Measurements from ENCODE around the gene DCLRE1C. TPM values are rescaled to one million over a fixed set of nuclear protein-coding genes. Genes with fewer than 3 reads are reported as not detected.
"Not testable (repeated sequence)": the region's sequence is repeated elsewhere in the genome, so short reads cannot be mapped to it uniquely, and the experiment has no call there.

The DCLRE1C gene
- total RNA-seq, 2 experiments from 2014 or later: 15.0 to 17.5 TPM

- H3K36me3 Mint-ChIP-seq (ENCODE audit: low read depth): peaks cover 20% of the 10 kb centered on the region
- peak overlapping the region; percentile 96 for H3K4me3 Mint-ChIP-seq
- no peaks in the 10 kb centered on the region for H3K9me3 Mint-ChIP-seq
- H3K27ac Mint-ChIP-seq: no peak overlapping the region
- no peak for ATAC-seq
- TF ChIP-seq, protein P1, sequence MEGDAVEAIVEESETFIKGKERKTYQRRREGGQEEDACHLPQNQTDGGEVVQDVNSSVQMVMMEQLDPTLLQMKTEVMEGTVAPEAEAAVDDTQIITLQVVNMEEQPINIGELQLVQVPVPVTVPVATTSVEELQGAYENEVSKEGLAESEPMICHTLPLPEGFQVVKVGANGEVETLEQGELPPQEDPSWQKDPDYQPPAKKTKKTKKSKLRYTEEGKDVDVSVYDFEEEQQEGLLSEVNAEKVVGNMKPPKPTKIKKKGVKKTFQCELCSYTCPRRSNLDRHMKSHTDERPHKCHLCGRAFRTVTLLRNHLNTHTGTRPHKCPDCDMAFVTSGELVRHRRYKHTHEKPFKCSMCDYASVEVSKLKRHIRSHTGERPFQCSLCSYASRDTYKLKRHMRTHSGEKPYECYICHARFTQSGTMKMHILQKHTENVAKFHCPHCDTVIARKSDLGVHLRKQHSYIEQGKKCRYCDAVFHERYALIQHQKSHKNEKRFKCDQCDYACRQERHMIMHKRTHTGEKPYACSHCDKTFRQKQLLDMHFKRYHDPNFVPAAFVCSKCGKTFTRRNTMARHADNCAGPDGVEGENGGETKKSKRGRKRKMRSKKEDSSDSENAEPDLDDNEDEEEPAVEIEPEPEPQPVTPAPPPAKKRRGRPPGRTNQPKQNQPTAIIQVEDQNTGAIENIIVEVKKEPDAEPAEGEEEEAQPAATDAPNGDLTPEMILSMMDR (IDR thresholded peaks at IDR 0.05): no peak
- peaks cover 37% of the 10 kb centered on the region for H3K4me1 Mint-ChIP-seq (ENCODE audit: low read depth)
- intact Hi-C loops (cut with micrococcal nuclease): no loop called here
- POLR2A ChIA-PET: interaction anchor here (3.8 kb wide), 1 partner anchor 77 kb away, joined by 30 read pairs; the partner anchor contains the start of gene DCLRE1C
- H3K27me3 Mint-ChIP-seq: no peaks in the 10 kb centered on the region
- CTCF ChIA-PET: interaction anchor here (1.0 kb wide), 1 partner anchor 28 kb away, joined by 3 read pairs; no protein-coding TSS in a partner anchor
- DNase-seq: no peak
These were observed 77.1 kb downstream of the DCLRE1C start for GRCh38 chr10:14876764-14877163.

DNA sequence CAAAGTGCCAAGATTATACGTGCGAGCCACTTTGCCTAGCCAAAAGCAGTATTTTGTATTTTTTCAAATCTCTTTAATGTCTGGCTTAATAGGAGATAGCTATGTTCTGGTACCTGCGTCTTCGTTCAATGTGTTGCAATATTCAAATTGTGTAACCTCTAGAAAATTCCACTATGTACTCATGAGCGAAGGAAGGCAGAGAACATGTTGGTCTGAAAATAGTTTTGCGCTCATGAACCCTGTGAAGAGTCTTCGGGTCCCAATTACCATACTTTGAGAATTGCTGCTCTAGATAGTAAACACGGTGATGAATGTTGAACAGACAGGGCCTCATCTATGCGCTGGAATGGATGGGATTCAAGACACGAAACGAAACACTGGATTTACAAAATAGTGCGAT, 78.0 kb downstream of the DCLRE1C start:
- Mint-ChIP-seq H3K4me3 (no peak overlapping the region), H3K36me3 (ENCODE audit: low read depth) (peaks cover 17% of the 10 kb centered on the region), H3K27me3 (no peaks in the 10 kb centered on the region), H3K27ac (no peak overlapping the region), H3K4me1 (ENCODE audit: low read depth) (peaks cover 33% of the 10 kb centered on the region), H3K9me3 (no peaks in the 10 kb centered on the region)
- ATAC-seq (no peak), DNase-seq (no peak)
- TF ChIP-seq, protein P1 (IDR thresholded peaks at IDR 0.05): no peak
- intact Hi-C loops (cut with micrococcal nuclease): no loop called here
- POLR2A ChIA-PET: no interaction called here
- CTCF ChIA-PET: no interaction called here

GRCh38 chr10:14873090-14873760, 80.7 kb downstream of the DCLRE1C start:
- TF ChIP-seq, protein P1 (IDR thresholded peaks at IDR 0.05): no peak
- no peaks in the 10 kb centered on the region for H3K9me3 Mint-ChIP-seq
- CTCF ChIA-PET: interaction anchor here (0.8 to 1.2 kb wide), 4 partner anchors 10 to 99 kb away, joined by 3 read pairs; no protein-coding TSS in a partner anchor
- ATAC-seq (no peak), DNase-seq (no peak)
- H3K27me3 Mint-ChIP-seq: no peaks in the 10 kb centered on the region
- peaks cover 24% of the 10 kb centered on the region for H3K4me1 Mint-ChIP-seq (ENCODE audit: low read depth)
- H3K36me3 Mint-ChIP-seq (ENCODE audit: low read depth): peaks cover 18% of the 10 kb centered on the region
- no peak overlapping the region for H3K27ac Mint-ChIP-seq
- H3K4me3 Mint-ChIP-seq: no peak overlapping the region
- intact Hi-C loops (cut with micrococcal nuclease): no loop called here
- POLR2A ChIA-PET: interaction anchor here (1.8 kb wide), 1 partner anchor 26 kb away, joined by 3 read pairs; no protein-coding TSS in a partner anchor

- CTCF ChIA-PET; H3K4me3 Mint-ChIP-seq; H3K27me3 Mint-ChIP-seq; intact Hi-C loops (cut with micrococcal nuclease); H3K27ac Mint-ChIP-seq; H3K4me1 Mint-ChIP-seq (ENCODE audit: low read depth); POLR2A ChIA-PET; H3K9me3 Mint-ChIP-seq; ATAC-seq; DNase-seq: not testable (repeated sequence)
- peaks cover 41% of the 10 kb centered on the region for H3K36me3 Mint-ChIP-seq (ENCODE audit: low read depth)
These were observed 89.0 kb downstream of the DCLRE1C start for GRCh38 chr10:14864871-14865270.

DNA sequence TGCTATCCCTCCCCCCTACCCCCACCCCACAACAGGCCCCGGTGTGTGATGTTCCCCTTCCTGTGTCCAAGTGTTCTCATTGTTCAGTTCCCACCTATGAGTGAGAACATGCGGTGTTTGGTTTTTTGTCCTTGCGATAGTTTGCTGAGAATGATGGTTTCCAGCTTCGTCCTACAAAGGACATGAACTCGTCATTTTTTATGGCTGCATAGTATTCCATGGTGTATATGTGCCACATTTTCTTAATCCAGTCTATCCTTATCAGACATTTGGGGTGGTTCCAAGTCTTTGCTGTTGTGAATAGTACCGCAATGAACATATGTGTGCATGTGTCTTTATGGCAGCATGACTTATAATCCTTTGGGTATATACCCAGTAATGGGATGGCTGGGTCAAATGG, 89.4 kb downstream of the DCLRE1C start:
- POLR2A ChIA-PET; H3K4me1 Mint-ChIP-seq (ENCODE audit: low read depth); H3K9me3 Mint-ChIP-seq; ATAC-seq; H3K27ac Mint-ChIP-seq; CTCF ChIA-PET; DNase-seq; H3K27me3 Mint-ChIP-seq; intact Hi-C loops (cut with micrococcal nuclease); H3K4me3 Mint-ChIP-seq: not testable (repeated sequence)
- peaks cover 38% of the 10 kb centered on the region for H3K36me3 Mint-ChIP-seq (ENCODE audit: low read depth)

- TF ChIP-seq, protein P1 (IDR thresholded peaks at IDR 0.05): no peak
- Mint-ChIP-seq H3K4me3 (no peak overlapping the region), H3K27ac (no peak overlapping the region), H3K27me3 (no peaks in the 10 kb centered on the region), H3K4me1 (ENCODE audit: low read depth) (no peaks in the 10 kb centered on the region), H3K9me3 (no peaks in the 10 kb centered on the region), H3K36me3 (ENCODE audit: low read depth) (peaks cover 34% of the 10 kb centered on the region)
- POLR2A ChIA-PET: interaction anchor here (1.0 to 3.0 kb wide), 2 partner anchors 8 to 18 kb away, joined by 3 to 14 read pairs; no protein-coding TSS in a partner anchor
- DNase-seq: no peak
- ATAC-seq: no peak
- CTCF ChIA-PET: no interaction called here
- intact Hi-C loops (cut with micrococcal nuclease): no loop called here
These were observed 93.1 kb downstream of the DCLRE1C start for GRCh38 chr10:14860791-14861190.

Measured in activated CD8-positive, alpha-beta T cell treated with anti-CD3 and anti-CD28 coated beads for 36 hours (primary cell).